NCI-H1436 treated with DMSO at 0.1 percent for 48 hours (cell line): ENCODE results near the gene HSPBP1.

Experiments
- DNase-seq: peaks from one replicate; lab custom pipeline; 2025; lab: John Stamatoyannopoulos, UW

Gene HSPBP1

GRCh38 chr19:55212447-55212846 is 67.5 kb downstream of the HSPBP1 start:
- no peak for DNase-seq
